Activated CD4-positive, alpha-beta T cell treated with anti-CD3 and anti-CD28 coated beads, Interleukin-2, amount 50 U/mL, for 48 hours (primary cell): ENCODE data around the gene DCDC2.
"Not testable (repeated sequence)": the region's sequence is repeated elsewhere in the genome, so short reads cannot be mapped to it uniquely, and the experiment has no call there.

Experiments
- DNase-seq, 2 experiments: peaks; one replicate each; pipeline ENCODE4 v3.0.0-alpha.2; 2020

Gene DCDC2

GRCh38 chr6:24255676-24256075 lies 102.2 kb downstream of the DCDC2 start:
- DNase-seq = no peak

GRCh38 chr6:24253360-24253759 lies 104.5 kb downstream of the DCDC2 start:
- no peak for DNase-seq

- DNase-seq = no peak
Observed at GRCh38 chr6:24252280-24252679, 105.6 kb downstream of the DCDC2 start.

DNA sequence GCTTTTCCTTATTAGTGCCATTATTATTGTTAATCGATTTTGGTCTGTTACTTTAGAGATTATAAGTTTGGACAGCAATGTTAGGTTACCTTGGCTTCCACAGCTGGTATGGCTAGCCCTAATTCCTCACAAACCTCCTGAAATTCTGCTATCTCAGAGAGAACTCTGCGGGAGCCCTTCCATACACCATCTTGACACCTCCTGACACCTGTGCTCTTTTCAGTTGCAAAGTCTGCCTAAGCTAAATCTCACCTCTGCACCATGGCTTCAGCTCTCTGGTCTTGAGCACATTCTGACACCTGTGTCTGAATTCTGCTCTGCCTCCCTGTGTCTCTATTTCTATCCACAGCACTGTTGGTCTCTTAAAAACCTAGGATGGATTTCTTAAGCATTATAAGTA lies 106.5 kb downstream of the DCDC2 start:
- DNase-seq = no peak

GRCh38 chr6:24249926-24250325 lies 107.9 kb downstream of the DCDC2 start:
- DNase-seq = no peak

GRCh38 chr6:24245275-24245674 lies 112.6 kb downstream of the DCDC2 start:
- DNase-seq = no peak

DNA sequence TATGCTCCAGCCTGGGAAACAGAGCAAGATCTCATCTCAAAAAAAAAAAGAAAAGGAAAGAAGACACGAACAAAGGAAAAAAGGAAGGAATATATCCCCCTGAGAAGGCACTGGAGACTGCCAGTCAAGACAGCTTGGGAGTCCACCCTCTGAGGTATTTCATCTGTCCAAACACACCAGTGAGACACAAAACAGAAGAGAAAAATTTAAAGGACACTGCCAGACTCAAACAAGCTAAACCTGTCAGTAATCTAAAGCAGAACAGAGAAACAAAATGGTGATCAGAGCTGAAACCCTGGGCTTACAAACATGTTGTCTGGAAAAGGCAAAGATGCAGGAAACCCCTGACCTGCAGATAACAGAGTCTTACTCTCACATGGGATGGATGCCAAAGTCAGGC lies 114.9 kb downstream of the DCDC2 start:
- DNase-seq = no peak

DNA sequence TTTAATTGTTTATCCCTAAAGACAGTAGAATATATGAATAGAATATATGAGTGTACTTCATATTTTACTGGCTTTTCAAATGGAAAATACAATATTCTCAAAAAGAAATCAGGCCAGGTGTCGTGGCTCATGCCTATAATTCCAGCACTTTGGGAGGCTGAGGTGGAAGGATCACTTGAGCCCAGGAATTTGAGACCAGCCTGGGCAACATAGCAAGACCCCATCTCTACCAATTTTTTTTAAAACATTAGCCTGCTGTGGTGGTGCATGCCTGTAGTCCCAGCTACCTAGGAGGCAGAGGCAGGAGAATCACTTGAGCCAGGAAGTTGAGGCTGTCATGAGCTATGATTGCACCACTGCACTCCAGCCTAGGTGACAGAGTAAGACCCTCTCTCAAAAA lies 116.1 kb downstream of the DCDC2 start:
- DNase-seq = not testable (repeated sequence)

DNA sequence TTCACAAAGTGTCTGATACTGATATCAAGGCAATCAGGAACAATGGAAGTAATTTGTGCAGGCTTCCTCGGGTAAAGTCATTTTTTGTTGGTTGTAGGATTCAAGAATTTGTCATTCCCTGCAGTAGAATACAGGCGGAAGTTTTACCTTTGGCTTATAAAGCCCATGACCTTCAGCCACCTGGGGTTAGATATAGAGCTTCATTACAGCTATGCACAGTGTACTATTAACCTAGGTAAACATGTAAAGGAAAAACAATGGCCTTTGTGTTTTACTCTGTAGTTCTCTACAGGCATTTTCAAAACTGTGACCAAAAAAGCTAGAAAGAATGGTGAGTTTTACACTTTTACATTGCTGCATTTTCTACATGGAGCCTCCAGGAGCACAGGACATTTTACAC lies 116.9 kb downstream of the DCDC2 start:
- no peak for DNase-seq

- no peak for DNase-seq
Observed at GRCh38 chr6:24240380-24240928, 117.4 kb downstream of the DCDC2 start.

GRCh38 chr6:24238700-24239099 lies 119.2 kb downstream of the DCDC2 start:
- no peak for DNase-seq

DNA sequence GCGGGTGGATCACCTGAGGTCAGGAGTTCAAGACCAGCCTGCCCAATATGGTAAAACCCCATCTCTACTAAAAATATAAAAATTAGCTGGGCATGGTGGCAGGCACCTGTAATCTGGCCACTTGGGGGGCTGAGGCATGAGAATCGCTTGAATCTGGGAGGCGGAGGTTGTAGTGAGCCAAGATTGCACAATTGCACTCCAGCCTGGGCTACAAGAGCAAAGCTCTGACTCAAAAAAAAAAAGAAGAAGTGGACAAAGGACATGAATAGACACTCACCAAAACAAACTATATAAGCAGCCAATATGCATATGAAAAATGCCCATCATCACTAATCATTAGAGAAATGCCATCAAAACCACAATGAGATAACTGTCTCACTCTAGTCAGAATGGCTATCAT lies 121.1 kb downstream of the DCDC2 start:
- DNase-seq = not testable (repeated sequence)

GRCh38 chr6:24233813-24234442 lies 123.9 kb downstream of the DCDC2 start:
- DNase-seq = no peak

DNA sequence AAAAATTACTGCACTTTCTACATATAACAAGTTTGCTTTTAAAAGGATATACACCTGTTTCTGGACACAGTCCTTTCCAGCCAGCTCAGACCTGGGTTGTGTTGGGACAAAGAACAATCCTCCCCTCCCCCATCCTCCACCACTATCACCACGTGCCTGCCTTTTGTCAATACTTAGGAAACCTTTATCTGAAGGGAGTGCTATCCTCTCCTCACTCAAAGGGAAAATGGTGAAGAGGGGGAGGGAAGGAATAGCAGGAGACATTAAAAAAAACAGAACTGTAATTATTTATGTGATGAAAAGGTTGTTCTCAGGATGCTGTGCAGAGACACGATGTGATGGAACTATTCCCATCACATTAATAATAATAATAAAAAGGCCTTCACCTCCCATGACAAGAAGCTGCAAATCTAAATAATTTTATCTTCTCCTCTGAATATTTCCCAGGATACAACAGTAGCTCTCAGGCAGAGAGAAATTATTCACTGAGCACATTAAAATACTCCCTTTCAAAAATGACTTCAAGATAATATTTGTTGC lies 126.4 kb downstream of the DCDC2 start:
- DNase-seq = no peak

GRCh38 chr6:24229696-24230405 lies 128.0 kb downstream of the DCDC2 start:
- no peak for DNase-seq

- no peak for DNase-seq
Observed at GRCh38 chr6:24228681-24229255, 129.1 kb downstream of the DCDC2 start.

DNA sequence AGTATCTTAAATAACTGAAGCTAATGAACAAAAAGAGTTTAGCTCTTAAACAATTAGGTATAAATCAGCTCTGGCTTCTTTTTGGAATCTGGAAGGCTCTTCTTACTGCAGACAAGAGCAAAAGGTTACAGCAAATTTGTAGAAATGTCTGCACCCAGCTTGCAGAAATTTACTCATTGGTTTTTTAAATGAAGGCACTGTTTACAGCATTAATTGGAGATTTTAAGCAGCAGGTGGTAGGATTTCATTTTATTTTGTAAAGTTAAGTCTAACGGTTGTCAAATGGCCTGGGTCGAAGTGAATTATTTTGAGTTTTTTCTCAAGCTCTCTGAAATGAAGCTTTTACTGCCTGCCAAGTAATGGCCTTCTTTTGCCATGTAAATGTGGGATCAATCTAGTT lies 129.7 kb downstream of the DCDC2 start:
- no peak for DNase-seq

DNA sequence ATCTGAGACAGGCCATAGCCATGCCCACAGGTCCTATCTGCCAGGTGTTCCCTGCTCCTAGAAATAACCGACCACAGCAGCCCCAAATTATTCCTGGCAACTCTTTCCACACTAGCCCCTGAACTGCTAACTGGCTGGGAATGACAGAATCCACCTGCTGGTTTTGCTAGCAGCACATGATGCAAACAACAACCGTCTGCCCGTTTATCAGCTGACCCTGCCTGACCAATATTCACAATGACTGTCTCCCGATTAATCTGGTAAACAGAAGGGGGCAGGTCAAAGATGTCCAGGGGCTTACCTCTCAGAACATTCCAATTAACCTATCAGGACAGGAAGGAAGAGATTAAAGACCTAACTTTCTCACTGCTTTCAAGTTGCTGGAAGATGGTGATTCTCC lies 130.3 kb downstream of the DCDC2 start:
- DNase-seq = no peak

DNA sequence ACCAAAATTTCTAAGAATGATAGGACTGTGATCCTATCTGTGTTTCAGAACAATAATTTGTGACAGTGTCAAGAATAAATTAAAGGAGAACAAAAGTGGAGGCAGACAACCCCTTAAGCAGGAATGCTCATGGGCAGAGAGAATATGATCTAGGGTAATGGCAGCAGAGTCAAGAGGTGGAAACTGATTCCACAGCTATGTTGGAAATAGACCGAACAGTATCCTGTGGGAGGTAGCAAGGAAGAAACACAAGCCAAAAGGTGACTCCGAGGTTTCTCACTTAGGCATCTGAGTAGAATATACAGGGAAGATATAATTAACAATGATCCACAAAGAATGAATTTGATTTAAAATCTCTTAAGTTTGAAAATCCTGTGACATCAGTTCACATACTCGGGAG lies 131.3 kb downstream of the DCDC2 start:
- DNase-seq = no peak

GRCh38 chr6:24225838-24226237 lies 132.0 kb downstream of the DCDC2 start:
- no peak for DNase-seq

DNA sequence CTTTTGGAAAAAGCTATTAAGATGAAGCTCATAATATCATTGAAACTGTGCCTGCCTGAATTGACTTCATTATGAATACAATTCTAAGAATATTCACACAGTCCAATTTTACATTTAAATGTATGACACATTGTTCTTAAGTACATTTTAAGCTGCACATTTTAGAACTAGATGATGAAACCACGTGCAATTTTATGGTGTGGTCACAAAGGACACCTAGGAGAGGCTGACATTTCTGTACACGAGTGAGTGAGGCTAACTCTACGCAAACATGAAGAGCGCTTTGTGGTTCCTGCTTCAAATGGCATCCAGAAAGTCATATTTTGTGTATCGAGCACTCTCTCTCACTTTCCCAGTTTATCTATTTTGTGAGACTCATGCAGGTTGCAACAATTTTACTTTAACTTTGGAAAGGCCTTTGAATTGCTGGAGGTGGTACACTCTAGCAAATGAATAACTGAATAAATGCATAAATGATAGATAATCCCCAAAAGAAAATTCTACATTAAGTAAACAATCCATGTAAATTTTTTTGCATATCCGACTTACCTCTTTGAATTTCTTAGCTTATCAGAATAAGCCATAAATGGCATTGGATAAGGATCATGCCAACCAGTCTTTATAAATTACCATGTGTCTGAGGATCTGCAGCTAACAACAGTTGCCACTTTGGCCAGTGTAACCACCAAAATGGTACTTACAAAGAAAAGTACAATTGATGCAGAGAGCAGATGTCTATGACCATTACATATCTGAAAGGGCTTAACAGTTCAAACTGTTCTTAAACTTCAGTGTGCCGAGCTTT lies 134.5 kb downstream of the DCDC2 start:
- no peak for DNase-seq

DNA sequence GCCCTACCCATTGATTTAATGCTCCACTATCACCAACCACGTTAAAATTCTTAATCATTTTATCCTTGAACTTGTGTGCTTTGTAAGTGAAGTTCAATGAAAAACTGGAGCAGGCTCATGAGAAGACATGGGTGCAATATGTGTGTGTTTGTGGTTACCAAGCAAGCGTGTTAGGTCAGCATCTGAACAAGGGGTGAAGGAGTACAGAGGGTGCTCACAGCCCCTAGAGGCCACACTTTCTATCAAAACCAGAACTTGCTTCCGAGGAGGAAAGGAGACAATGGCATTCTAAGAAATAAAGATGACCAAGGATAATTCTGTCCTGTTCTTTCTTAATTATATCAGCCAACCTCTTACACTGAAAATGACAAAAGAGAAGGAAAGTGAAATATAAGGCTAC lies 138.2 kb downstream of the DCDC2 start:
- no peak for DNase-seq

GRCh38 chr6:24214984-24215383 lies 142.9 kb downstream of the DCDC2 start:
- no peak for DNase-seq
